ENCODE results near the gene IL4.
A peak's percentile ranks its signal among the peaks of the same experiment; 100 is the strongest.

IL4 gene

DNA sequence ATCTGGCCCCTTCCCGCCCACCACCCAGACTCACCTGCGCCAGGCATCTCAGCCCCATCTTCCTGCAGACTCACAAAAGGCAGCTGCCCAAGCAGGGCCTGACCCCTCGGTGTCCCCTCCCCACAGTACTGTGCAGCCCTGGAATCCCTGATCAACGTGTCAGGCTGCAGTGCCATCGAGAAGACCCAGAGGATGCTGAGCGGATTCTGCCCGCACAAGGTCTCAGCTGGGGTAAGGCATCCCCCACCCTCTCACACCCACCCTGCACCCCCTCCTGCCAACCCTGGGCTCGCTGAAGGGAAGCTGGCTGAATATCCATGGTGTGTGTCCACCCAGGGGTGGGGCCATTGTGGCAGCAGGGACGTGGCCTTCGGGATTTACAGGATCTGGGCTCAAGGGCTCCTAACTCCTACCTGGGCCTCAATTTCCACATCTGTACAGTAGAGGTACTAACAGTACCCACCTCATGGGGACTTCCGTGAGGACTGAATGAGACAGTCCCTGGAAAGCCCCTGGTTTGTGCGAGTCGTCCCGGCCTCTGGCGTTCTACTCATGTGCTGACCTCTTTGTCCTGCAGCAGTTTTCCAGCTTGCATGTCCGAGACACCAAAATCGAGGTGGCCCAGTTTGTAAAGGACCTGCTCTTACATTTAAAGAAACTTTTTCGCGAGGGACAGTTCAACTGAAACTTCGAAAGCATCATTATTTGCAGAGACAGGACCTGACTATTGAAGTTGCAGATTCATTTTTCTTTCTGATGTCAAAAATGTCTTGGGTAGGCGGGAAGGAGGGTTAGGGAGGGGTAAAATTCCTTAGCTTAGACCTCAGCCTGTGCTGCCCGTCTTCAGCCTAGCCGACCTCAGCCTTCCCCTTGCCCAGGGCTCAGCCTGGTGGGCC, 13.9 kb upstream of the IL4 start:
- H3K36me3 ChIP-seq, result no peaks in the 10 kb centered on the region
- H3K27me3 ChIP-seq (ENCODE audit: insufficient read depth, low read depth, severe bottlenecking), result no peaks in the 10 kb centered on the region
- TF ChIP-seq, protein P1, sequence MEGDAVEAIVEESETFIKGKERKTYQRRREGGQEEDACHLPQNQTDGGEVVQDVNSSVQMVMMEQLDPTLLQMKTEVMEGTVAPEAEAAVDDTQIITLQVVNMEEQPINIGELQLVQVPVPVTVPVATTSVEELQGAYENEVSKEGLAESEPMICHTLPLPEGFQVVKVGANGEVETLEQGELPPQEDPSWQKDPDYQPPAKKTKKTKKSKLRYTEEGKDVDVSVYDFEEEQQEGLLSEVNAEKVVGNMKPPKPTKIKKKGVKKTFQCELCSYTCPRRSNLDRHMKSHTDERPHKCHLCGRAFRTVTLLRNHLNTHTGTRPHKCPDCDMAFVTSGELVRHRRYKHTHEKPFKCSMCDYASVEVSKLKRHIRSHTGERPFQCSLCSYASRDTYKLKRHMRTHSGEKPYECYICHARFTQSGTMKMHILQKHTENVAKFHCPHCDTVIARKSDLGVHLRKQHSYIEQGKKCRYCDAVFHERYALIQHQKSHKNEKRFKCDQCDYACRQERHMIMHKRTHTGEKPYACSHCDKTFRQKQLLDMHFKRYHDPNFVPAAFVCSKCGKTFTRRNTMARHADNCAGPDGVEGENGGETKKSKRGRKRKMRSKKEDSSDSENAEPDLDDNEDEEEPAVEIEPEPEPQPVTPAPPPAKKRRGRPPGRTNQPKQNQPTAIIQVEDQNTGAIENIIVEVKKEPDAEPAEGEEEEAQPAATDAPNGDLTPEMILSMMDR (IDR thresholded peaks at IDR 0.05; ENCODE audit: low read depth, low read length), result no peak
- DNase-seq, result no peak
- no peak overlapping the region for H3K4me3 ChIP-seq (ENCODE audit: low read depth, low read length)
- no peak overlapping the region for H3K27ac ChIP-seq
- no peaks in the 10 kb centered on the region for H3K9me3 ChIP-seq (ENCODE audit: severe bottlenecking)

DNA sequence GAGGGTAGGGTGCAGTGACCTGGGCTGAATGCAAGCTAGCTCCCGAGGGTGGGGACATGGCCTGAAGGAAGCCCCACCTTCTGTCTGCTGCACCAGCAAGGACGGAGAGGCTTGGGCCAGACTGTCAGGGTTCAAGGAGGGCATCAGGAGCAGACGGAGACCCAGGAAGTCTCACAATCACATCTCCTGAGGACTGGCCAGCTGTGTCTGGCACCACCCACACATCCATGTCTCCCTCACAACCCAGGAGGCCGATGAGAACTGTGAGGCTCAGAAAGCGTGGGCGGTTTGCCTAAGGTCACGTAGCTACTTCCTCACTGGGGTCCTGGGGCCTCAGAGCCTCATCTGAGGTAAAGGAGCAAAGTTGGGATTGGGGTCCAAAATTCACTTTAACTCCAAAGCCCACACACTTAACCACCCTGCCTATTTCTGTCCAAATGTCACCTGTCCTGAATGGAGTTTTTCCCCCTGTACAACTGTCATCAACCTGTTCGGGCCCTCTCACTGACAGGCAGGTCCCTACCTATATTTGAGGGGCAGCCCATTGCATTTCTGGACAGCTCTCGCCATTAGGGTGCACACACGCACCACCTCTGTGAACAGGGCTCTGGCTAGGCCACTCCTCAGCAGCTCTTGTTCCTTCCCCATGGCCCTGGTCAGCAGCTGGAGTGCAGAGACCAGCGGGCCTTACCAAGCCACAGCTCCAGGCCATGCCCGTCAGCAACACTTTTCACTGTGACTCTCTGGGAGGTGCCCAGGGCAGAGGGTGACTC, 12.4 kb upstream of the IL4 start:
- no peaks in the 10 kb centered on the region for H3K27me3 ChIP-seq (ENCODE audit: insufficient read depth, low read depth, severe bottlenecking)
- H3K9me3 ChIP-seq (ENCODE audit: severe bottlenecking), result no peaks in the 10 kb centered on the region
- DNase-seq, result no peak
- no peaks in the 10 kb centered on the region for H3K36me3 ChIP-seq
- no peak overlapping the region for H3K4me3 ChIP-seq (ENCODE audit: low read depth, low read length)
- TF ChIP-seq, protein P1 (IDR thresholded peaks at IDR 0.05; ENCODE audit: low read depth, low read length), result 0 out of 2 replicates have a peak, but pooled peaks have one; percentile 8
- no peak overlapping the region for H3K27ac ChIP-seq

DNA sequence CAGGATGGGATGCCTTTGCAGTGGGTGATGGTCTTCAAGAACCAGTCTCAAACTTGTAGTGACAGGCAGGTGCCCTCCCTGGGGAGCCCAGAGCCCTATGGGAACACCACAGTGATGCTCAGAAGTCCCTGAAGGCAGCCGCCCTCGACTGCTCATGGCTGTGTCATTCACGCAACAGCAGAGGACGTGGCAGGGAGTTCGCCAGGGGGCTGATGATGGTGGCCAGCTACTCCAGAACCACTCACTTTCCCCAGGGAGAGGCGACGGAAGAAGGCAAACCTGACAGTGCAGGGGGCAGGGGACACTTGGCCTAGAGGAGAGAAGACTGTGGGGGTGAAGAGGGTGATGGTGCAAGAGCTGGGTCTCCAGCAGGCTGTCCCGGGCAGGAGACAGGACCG, 11.8 kb upstream of the IL4 start:
- no peaks in the 10 kb centered on the region for H3K9me3 ChIP-seq (ENCODE audit: severe bottlenecking)
- H3K4me3 ChIP-seq (ENCODE audit: low read depth, low read length), result no peak overlapping the region
- no peak for DNase-seq
- H3K36me3 ChIP-seq, result no peaks in the 10 kb centered on the region
- TF ChIP-seq, protein P1 (IDR thresholded peaks at IDR 0.05; ENCODE audit: low read depth, low read length), result no peak
- no peak overlapping the region for H3K27ac ChIP-seq
- no peaks in the 10 kb centered on the region for H3K27me3 ChIP-seq (ENCODE audit: insufficient read depth, low read depth, severe bottlenecking)

DNA sequence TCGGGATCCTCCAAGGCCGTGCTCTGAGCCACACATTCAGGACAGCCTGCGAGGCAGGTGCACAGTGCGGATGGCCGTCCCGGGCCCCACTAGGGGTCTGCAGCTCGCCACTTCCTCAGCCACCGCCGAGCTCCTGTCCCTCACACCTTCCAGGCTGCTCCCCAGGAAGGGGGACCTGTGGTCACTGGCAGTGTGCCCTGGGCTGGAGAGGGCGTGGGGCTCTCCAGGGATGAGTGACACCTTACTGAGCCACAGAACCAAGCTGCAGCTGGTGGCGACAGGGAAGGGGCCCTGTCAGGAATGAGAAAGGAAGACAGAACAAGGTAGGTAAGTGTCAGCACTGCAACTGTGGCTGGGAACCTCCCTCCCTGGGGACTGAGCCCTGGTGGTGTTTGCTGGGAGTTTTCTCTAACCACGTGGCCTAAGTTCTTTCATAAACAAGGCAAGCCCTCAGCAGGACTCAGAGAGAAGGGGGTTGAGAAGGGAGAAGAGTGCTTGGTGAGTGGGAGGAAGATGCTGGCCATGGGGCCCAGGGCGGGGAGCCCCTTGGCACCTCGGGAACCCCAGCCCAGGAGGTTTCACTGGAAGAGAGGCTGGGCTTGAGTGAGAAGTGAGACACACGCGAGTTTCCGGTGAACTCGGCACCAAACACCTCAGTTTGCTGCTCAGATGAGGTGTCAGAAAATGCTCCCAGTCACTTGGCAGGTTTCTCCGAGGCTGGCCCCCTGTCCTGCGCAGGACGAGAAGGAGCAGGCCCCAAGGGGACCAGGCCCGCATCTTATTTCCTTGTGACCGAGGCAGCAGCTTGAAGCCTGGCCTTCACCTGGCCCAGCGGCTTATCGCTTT, 10.6 kb upstream of the IL4 start:
- no peaks in the 10 kb centered on the region for H3K36me3 ChIP-seq
- no peaks in the 10 kb centered on the region for H3K9me3 ChIP-seq (ENCODE audit: severe bottlenecking)
- no peaks in the 10 kb centered on the region for H3K27me3 ChIP-seq (ENCODE audit: insufficient read depth, low read depth, severe bottlenecking)
- no peak overlapping the region for H3K4me3 ChIP-seq (ENCODE audit: low read depth, low read length)
- TF ChIP-seq, protein P1 (IDR thresholded peaks at IDR 0.05; ENCODE audit: low read depth, low read length), result no peak
- no peak for DNase-seq
- no peak overlapping the region for H3K27ac ChIP-seq

DNA sequence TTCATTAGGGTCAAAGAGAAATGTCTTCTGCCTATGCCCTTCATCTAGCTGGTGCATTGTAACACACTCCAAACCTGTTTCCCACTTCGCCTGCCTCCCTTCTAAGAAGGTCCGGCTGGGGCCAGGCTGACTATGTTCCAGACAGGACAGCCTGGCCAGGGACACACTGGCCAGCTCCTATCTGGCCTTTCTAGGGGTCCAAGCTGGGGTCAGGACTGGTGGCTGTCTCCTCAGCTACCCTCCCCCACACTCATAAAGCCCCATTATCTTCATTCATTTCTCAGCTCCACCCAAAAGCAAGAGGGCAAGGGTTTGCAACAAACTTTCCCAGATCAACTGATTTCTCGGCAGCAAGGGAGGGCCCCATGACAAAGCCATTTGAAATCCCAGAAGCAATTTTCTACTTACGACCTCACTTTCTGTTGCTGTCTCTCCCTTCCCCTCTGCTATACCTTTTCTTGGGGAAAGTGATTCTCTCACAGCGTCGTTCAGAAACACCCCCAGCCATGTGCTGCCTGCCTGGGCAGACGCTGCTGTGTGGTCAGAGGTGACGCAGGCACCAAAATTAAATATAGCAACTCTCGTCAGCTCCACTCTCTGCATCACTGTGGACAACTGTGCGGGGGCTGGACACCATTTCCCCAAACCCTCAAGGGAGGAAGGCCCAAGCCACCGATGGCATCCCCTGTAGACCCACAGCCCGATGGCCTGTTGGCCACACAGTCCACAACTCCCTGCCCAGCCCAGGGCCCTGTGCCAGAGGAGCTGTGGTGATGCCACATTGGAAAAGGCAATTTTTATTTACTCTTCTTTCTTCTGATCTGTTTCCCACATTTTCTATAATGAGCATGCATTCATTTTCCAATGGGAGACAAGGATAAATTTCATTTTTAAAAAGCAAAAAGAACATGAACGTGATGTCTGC, 9.8 kb upstream of the IL4 start:
- TF ChIP-seq, protein P1 (IDR thresholded peaks at IDR 0.05; ENCODE audit: low read depth, low read length), result no peak
- no peak overlapping the region for H3K27ac ChIP-seq
- DNase-seq, result no peak

More for the DNA sequence above, 9.8 kb upstream of the IL4 start:
- Histone ChIP-seq H3K9me3 (ENCODE audit: severe bottlenecking) (no peaks in the 10 kb centered on the region), H3K27me3 (ENCODE audit: insufficient read depth, low read depth, severe bottlenecking) (no peaks in the 10 kb centered on the region), H3K4me3 (ENCODE audit: low read depth, low read length) (no peak overlapping the region), H3K36me3 (no peaks in the 10 kb centered on the region)
